GM18511 (cell line): ENCODE measurements around the gene DNAH9.

Source experiments
- ATAC-seq: cut with Tn5 transposase; IDR thresholded peaks from one replicate; pipeline ENCODE4 v1.9.1; 2021; ENCODE audit warnings: mild to moderate bottlenecking, moderate library complexity; ENCODE audit not compliant: unreplicated experiment

Gene DNAH9

DNA sequence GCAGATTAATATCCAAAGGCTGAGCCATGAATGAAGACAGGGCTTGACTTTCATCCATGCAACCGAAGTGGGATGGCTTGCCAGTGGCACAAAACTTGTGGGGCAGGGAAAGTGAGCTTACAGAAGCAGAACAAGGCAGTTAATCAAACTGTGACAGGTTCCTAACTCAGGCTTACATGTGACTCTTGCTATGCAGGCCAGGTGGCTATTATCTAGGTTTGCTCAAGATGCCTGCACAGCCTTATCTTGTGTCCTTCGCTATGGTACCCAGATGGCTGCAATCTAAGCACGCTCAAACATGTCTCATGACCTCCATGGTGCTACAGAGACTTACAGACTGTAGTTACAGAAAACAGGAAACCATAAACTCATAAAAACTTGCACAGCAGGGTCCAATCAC, 8.6 kb upstream of the DNAH9 start:
- ATAC-seq = no peak

DNA sequence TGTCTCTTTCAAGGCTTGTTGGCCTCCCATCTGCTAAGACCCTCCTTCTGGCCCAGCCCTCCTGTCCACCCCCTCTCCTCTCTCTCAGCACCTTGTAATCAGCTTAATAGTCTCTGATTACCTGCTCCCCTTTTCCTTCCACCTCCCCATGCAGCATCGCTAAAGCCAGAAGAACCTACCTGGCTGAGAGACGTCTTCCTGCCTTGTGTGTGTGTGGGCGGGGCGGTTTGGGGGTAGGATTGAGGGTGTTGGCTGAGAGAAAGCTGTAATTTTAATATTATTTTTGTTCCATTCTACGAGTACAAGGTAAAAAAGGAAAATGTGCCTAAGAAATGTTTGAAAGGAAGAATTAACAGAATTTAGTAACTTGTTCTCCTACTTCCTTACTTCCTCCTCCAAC, 3.4 kb downstream of the DNAH9 start:
- no peak for ATAC-seq

DNA sequence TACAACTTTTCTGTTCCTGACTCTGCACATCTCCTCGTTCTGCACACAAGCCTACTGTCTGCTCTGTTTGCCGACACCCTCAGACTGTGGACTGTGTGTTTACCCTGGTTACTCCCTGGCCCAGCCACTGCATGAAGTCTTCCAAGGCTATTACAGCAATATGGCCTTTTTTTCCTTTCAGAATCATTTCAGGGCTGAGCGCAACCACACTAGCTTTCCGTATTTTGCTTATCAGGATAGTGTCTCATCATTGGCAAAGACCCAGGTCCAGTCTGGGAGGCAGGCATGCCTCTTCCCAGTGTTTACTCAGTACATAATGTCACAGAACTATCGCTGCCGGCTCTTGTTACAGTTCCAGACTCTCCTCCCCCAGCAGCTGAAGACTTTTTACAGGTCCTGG, 10.1 kb downstream of the DNAH9 start:
- no peak for ATAC-seq

DNA sequence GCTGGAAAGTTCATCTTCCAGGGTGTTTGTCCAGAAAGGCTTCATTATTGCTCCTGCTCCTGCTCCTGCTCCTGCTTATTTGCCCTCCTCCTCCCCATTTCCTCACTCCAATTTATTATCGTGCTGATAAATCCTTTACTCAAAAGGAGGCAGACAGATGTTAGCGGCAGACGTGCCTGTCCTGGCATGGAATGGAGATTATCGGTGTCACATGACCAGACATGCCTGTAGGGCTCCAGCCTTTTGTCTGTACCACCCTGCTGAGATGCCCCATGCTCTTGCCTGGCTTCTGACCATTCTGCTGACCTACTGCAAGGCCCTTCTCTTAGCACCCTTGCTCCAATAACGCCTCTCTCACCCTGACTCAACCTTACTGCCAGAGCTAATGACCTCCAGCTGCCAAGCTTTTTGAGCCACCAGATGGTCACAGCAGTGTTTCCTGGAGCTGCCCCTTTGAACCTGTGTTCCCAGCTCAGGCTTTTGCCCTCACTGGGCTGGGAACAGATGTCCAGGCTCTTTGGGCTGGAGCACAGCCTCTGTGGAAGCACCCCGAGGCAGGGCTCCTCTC, 12.8 kb downstream of the DNAH9 start:
- ATAC-seq = no peak

DNA sequence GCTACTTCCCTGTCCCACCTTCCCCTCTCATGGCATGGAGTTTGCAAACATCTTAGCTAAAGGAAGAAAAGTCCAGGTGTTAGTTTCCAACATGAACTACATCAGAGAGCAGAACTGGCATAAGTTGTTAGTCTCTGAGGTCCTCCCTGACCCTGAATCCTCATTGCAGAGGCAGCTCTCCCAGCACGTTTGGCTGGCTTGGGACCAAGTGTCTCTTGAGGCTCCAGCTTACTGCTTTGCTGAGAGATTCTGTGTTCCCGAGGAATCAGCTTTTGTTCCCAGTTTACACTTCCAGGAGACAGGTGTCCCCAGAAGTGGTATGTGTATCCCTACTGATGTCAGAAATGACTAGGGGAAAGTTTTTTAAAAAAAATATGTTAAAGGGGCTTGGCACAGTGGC, 14.7 kb downstream of the DNAH9 start:
- no peak for ATAC-seq

DNA sequence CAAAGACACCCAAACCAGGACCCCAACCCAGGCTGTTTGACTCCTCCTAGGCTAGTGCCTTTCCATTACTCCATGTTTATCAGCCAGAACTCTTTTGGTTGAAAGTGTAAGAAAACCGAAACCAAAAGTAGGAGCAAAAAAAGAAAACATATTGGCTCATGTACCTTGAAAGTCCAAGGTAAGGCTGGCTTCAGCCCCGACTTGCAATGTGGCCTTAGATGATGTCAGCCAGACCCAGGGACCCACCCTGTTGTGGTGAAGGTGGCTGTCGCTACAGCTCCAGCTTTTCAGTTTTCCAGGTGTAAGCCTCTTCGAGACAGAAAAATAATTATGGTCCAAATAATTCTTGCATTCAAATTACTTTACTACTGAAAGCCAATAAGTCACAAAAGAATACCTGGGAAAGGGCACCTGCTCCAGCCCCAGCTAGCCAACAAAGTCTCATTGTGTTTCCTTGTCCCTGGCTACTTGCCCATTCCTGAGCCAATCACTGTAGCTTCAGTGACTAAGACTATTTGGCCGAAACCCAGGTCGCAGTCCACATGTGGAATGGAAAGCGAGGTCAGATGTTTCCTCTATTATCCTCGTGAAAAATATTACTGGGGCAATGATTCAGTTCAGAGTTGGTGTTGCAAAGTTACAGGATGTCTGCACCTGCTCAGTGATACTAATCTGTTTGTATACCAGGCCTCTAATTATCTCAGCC, 20.7 kb downstream of the DNAH9 start:
- no peak for ATAC-seq

DNA sequence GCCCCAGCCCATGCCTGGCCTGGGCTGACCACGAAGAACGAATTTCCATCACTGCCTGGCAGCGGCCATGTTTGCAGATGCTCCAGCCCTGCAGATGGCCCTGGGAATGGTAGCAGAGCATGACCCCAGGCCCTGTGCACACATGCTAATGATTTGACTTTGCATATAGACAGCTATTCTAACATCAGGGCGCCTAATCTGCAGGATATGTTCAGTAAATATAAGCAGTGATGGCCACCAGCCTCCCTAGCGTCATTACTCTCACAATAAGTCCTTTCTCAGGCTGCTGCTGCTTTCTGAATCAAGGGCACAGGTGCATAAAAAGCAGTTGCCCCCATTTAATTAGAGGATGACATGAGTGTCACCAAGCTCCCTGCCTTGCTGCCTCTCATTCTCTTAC, 24.2 kb downstream of the DNAH9 start:
- ATAC-seq = no peak

DNA sequence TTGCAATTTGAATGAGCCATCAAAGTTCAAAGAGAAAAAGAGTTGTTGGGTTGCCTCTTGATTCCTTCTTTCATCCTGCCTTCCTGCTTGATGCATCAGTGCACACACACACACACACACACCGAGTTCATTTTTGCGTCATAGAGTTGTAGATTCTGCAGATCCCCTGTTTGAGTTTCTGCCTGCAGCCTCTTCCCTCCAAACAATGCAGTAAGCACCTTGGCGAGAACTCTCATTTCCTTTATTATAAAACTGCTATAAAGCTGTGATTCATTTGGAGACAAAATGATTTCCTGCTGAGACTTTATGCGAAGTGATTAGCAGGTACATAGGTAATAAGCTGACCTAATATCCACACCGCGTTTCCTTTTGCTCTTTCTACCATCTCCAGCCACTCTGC, 26.7 kb downstream of the DNAH9 start:
- ATAC-seq = no peak

DNA sequence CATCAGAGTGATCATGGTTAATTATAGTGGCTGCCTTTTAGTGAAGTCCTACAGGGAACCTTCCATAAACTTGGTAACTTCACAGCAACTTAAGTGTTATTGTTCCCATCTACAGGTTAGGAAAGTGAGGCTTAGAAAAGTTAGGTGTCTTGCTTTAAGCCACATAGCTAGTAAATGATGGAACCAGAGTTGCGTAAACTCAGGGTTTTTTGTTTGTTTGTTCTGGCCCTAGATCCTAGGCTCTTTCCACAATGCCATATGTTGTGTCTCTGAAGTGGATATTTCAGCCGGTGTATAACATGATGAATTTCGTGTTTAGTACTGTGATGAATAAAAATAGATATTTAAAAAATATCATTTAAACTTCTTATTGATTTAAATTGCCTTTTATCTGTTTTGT, 27.6 kb downstream of the DNAH9 start:
- ATAC-seq = no peak

DNA sequence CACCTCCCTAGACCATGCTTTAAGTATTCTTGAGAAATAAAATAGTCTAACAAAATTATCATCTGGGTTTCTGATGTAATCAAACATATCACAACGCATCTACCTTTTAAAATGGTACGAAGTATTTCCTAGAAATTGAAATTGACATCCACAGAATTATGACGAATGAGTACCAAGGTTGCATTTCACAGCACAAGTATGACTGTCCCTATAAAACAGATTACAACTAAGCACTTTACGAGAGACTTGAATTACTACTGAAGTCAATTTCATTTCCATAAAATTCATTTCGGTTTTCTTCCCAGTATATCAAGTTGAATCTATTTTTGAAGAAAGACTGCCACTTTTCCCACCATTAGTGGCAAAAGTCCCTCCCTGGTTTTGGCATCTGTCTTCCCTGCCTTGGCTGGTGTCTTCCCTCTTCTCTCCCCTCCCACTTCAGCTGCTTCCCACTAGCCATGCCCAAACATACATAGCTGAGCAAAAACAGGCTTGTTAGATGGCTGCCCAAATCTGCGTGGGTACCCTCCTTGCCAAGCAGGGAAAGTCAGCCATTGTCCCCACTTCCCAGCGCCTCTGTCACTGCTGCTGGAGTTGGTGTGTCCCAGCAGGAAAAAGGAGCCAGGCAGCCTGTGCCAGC, 29.2 kb downstream of the DNAH9 start:
- no peak for ATAC-seq

DNA sequence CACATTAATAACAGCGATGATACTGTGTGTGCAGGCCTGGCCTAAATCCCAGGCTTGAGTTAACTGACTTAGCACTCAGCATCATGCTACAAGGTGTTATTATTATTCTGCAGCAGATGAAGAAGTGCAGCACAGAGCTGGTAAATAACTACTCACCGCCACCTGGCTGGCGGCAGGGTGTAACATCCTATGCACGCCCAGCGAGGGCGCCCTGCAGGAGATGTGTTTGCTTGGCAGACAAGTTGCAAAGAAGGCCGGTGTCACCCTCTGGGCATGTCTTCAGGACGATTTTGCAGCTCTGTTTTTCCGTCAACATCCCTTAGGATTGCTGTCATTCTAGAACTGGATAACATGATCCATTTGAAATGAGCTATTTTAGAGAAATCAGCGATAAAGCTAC, 30.1 kb downstream of the DNAH9 start:
- ATAC-seq = no peak

DNA sequence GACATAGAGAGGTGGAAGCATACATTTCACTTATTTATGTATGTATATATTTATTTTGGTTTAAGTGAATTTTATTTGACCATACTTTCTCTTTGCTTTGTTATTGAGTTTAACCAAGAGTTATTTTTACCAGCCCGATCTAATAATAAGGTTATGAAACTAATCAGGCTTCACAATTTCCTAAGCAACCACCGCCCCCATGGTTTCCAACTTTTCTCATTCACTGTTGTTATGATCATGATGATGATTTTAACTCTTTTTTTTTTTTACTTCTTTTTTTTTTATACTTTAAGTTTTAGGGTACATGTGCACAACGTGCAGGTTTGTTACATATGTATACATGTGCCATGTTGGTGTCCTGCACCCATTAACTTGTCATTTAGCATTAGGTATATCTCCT, 30.6 kb downstream of the DNAH9 start:
- no peak for ATAC-seq

DNA sequence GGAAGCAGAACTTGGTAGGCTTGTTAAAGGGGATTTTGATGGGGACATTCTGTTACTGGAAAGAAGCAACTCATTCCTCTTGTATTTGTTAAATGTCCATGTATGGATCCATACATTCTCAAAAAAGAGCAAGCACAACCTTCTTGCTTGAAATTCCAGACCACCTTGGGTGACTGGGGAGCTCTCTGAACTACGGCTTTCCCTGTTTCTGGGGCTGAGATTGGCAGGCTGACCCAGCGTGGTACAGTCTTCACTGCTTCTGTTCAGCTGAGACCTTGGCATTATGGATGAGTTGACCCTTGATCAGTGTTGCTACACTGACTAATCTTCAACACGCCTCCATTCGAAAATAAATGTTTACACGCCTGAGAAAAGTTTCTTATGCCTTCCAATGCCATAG, 38.5 kb downstream of the DNAH9 start:
- ATAC-seq = no peak

DNA sequence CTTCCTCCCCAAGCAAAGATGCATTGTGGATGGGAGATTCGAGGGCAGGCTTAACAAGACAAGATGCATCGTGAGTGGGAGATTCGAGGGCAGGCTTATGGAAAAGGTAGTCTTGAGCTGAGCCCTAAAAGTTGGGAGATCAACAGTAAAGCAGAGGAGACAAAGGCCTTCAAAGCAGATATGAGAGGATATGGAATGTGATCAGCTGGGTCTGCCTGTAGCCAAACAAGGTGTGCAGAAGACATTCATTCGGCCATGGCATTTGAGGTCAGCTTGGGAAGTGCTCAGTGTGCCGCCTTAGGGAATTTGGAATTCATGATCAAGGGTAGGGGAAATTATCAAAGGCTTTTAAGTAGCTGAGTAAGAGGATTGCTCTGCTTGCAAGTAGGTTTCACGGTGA, 39.5 kb downstream of the DNAH9 start:
- ATAC-seq = no peak

DNA sequence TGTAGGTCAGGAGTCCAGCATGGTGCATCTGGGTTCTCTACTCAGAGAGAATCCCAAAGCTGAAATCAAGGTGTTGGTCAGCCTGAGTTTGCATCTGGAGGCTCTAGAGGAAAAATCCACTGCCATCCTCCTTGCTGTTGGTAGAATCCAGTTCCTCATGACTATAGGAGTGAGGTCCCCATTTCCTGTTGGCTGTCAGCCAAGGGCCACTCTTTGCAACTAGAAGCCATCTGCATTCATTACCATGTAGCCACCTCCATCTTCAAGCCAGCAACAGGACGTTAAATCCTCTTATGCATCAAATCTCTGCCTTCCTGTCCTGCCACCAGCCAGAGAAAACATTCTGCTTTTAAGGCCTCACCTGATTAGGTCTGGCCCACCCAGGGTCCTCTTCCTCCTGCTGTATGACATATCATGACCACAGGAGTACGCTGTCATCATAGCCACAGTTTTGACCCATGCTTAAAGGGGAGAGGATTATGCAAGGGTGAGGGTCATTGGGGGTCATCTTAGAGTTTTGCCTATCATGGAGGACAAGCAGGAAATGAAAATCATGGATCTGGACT, 40.5 kb downstream of the DNAH9 start:
- no peak for ATAC-seq

DNA sequence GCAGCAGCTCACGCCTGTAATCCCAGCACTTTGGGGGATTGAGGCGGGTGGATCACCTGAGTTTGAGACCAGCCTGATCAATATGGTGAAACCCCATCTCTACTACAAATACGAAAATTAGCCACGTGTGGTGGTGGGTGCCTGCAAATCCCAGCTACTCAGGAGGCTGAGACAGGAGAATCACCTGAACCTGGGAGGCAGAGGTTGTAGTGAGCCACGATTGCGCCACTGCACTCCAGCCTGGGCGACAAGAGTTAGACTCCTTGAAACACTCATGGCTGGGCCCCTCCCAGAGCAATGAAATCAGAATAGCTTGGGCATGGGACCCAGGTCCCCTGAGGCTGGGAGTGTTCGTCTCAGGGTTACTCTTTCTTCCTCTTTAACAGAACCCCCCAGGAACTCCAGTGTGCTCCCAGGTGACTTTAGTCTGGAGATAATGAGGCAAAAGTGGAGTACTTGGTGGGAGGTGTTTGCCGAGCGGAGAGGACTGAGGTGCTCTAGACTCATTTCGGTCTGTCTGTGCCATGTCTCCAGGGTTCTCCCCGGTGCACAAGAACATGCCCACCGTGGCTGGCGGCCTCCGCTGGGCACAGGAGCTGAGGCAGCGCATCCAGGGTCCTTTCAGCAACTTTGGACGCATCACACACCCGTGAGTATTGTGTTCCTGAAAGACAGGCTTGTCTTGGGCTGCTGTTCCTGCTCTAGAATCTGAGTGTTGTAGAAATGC, 41.6 kb downstream of the DNAH9 start:
- no peak for ATAC-seq

DNA sequence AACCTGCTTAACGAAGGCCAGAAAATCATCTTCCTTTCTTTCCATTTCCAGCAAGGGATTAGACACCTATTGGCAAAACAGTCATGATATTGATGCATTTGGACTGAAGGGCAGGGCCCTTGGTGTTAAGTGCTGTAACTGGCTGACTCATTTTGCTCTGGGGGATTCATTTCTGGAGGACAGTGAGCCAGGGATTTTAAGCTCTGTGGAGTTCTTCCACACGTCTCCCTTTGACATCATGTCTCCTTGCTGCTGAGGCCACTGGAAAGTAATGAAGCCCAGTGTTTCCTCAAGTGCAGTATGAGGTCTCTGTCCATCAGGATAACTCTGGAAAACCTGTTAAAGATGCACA, 42.2 kb downstream of the DNAH9 start:
- ATAC-seq = no peak

DNA sequence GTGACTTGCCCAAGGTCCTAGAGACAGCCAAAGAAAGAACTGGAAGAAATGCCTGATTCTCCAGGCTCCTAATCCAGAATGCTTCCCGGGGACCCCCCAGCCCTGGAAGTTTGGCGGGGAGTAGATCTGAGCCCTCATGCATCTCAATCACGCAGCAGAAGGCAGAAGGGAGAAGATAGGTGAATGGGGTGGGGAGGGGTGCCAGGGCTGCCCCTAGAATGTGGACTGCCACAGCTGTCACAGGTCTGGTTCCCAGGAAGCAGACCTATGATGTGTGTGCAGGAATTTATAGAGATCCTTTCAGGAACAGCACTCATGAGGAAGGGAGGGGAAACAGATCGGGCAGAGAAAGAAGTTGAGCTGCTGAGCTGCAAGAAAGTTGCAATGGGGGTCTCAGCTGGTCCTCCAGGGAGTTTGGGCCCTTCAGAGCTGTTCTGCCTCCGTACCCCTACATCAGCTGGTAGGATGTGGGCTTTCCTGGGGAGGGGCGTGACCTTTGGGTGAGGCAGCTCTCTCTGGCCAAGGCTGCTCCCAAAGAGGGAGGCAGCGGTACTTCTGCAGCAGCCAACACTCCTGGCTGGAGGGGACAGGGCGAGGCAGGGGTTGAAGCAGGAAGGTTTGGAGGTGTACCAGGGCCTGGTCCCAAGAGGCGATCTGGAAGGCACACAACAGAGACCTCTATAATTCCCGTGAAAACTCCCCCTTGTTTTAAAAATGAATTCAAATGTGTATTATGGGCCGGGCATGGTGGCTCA, 43.4 kb downstream of the DNAH9 start:
- ATAC-seq = no peak

DNA sequence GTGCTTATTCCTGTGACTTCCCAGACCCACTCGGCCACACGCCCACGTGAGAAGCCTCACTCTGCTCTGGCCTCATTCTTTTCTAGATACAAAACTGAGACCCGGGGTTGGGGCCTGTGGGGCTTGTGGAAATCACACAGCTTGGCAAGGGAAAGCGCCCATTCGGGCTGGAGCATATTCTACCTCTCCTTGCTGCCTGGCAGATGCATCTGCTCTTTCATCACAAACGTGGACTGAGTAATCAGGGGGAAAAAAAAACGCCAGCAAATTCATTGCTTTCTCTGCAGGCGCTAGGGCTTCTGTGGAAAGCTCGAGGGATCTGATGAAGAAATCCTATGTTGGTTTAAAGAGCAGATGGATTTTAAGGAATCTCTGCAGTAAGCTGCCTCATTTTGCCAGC, 44.4 kb downstream of the DNAH9 start:
- ATAC-seq = no peak

DNA sequence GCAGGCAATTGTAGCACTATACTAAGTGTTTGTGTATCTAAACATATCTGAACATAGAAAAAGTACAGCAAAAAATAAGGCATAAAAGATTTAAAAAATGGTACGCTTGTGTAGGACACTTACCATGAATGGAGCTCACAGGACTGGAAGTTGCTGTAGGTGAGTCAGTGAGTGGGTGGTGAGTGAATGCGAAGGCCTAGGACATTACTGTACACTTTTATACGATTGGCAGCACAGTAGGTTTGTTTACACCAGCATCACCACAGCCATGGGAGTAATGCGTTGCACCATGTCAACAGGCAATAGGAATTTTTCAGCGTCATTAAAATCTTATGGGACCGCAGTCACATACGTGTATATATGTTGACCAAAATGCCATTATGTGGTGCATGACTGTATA, 45.6 kb downstream of the DNAH9 start:
- no peak for ATAC-seq
